Measurements from ENCODE around the gene SNED1.

The SNED1 gene

DNA sequence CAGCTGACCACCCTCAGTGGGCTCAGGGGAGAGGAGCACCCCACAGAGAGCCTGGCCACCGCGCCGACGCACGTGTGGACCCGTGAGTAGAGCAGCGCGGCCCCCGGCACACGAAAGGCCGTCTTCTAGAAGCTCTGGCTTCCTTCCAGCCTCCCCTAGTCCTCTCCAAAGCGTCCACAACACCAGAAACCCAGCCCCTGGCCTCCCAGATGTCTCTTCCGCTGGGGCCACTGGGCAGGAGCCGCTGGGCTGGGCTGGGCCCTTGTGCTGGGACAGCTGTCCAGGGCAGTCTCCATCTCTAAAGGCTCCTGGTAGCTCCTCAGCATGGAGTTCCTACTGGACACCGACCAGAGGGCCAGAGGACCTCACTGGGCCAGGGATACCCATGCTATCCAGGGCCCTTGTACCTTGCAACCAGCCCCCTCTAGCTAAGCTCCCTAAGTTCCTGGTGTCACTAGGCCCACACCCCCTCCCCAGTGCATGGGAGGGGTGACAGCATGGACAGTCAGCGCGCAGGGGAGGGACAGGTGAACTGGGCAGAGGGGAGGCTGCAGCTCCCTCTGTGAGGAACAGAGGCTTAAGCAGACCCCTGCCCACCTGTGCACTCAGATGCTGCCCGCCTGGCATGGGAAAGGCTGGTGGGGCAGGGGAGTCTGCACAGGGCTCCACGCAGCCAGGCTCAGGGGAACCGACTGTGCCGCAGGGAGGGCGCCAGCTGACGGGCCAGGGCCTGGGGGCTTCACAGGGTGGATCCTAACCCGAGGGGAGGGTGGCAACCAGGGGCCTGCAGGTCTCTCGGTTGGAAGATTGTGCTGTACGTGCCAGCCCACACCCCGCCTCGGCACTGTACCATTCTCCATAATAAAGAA is 70.8 kb downstream of the SNED1 start:
- no peak for DNase-seq

DNA sequence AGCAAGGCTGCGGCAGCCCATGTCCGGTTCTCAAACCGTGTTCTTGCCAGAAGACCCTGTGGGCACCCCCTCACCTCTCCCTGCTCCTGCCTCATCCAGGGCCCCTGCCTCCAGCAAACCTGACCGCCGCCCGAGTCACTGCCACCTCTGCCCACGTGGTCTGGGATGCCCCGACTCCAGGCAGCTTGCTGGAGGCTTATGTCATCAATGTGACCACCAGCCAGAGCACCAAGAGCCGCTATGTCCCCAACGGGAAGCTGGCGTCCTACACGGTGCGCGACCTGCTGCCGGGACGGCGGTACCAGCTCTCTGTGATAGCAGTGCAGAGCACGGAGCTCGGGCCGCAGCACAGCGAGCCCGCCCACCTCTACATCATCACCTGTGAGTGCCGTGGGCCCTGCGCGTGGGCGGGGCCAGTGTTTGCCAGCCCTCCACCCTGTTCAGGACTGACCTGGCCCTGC is 71.4 kb downstream of the SNED1 start:
- no peak for DNase-seq

DNA sequence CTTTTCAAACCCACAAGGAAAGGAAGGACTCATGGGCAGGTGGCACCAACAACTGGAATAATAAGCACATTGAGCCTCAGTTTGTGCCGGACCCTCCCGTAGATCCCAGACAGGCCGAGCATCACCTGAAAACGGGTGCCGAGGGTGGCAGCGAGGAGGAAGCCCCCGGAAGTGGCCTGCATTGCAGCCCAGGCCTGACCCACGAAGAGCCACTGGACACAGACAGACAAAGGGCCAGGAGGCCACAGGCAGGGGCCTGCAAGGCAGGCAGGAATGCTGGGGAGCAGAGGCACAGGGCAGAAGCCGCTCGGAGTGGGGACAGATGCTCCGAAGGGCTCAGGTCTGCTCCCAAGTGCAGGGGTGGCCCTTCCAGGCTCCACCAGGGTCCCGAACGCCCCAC is 71.9 kb downstream of the SNED1 start:
- DNase-seq, result no peak

DNA sequence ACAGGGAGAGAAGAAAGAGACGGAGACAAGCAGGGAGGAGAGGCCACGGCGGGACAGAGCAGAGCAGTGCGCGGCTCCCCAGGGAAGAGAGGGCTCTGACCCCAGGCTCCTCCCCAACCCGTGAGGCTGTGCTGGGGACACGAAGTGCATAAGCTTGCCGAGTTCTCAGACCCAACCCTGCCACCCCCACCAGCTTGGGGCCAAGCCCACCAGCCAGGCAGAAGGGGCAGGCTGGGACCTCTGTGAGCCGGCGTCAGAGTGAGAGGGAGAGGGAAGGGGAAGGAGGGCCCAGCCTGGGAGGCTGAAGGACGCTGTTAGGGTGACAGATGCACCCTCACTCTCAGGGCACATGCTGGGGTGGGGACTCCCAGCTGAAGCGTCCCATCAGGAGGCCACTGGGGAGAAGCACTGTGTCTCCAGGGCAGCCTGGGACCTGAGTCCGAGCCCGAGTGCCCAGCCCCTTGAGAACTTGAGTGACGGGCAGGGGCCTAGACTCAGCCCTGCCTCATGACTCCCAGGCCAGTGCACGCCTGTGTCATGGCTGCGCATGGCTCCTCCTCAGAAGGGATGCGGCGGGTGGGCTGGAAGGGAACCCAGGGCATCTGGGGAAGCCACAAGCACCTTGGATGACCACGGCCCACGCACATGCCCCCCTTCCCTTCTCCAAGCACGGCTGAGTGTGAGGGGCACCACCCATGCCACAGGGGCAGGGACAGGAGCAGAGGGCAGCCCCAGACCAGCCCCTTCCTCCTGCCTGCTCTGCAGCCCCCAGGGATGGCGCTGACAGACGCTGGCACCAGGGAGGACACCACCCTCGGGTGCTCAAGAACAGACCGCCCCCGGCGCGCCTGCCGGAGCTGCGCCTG is 72.6 kb downstream of the SNED1 start:
- DNase-seq, result no peak

DNA sequence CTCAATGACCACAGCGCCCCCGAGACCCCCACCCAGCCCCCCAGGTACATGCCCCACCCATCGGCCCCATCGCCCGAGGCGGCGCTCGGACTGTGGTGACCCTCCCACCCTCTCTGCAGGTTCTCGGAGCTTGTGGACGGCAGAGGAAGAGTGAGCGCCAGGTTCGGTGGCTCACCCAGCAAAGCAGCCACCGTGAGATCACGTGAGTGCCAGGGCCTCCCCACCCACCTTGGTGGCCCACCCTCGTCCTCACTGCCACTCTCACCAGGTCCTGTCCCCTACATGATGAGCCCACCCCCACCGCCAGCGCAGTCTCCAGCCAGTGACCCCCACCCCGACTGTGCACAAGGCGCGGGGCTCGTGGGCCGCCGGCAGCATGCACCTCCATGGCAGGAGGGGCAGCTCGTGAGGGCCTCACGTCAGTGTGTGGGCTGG is 73.3 kb downstream of the SNED1 start:
- DNase-seq, result no peak

DNA sequence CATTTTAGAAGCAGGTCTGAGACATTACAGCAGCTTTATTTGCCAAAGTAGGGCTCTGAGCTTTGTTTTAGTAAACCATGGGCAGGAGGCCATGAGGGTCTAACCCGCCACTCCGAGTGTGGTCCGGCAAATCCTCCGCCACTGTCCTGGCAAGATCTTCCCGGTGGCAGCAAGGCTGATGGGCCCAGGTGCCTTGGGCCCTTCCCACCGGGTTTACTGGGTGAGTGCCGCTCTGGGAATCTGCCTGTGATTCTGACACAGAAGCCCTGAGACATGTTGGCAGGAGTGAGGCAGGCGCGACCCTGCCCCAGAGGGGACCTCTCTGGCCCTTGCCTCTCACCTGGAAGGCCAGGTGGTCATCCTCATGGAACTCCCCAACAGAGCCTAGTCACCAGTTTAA is 73.7 kb downstream of the SNED1 start:
- no peak for DNase-seq

DNA sequence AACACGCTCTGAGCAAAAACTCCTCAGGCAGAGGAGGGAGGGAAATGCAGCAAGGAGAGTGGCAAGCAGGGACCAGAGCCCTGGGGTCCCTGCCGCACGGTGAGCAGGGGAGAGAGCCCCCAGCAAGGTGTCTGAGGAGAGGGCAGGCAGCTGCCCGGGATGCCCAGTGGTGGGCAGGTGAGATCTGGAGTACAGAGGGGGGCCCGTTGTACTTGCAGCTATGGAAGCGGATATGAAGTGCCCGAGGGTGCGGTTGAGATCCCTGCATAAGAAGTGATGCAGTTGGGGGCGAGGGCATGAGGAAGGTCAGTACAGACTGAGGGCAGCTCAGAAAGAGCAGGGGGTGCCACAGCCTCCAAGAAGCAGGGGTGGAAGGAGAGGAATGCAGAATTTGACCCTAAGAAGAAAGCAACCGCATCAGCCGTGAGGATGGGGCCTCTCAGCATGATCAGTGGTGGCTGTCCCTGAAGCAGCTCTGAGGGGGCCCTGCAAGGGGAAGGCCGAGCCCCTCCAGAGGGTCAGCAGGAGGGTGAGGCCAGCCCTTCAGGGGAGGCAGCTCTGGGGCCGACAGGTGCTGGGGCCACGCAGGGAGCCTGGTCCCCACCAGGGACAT is 74.2 kb downstream of the SNED1 start:
- DNase-seq, result no peak

DNA sequence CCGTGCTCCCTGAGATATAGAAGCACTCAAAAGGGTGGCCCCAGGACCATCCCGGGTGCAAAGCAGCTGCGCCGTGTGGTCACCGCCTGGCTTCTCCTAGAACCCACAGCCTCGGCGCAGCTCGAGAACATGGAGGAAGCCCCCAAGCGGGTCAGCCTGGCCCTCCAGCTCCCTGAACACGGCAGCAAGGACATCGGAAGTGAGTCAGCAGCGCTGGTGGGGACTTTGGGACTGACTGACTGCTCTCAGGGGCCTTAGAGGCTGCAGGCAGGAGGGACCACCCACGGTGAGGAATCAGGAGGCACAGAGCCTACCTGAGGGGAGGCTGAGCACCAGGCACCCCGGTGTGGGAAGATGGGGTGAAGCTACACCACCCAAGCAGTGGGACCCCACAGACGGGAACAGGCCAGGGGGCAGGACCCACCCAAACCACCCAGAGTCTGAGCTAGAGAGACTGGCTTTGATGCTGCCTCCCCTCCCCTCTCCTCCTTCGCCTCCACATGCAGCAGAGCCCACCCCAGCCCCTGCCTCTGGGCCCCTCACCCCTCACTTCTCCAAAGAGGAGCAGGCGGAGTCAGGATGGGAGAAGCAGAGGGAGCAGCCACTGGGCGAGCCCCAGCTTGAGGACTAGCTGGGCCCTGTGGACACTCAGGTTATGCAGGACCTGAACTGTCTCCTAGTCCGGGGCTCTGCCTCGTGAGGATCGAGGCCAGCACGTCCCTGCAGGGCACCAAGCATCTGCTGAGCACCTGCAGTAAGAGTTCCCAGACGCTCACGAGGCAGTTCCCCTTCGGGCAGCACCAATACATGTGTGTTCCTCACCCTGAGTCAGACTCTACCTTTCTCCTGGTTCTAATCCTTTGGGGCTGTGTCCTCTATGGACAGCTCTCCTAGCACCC is 75.0 kb downstream of the SNED1 start:
- DNase-seq, result no peak

DNA sequence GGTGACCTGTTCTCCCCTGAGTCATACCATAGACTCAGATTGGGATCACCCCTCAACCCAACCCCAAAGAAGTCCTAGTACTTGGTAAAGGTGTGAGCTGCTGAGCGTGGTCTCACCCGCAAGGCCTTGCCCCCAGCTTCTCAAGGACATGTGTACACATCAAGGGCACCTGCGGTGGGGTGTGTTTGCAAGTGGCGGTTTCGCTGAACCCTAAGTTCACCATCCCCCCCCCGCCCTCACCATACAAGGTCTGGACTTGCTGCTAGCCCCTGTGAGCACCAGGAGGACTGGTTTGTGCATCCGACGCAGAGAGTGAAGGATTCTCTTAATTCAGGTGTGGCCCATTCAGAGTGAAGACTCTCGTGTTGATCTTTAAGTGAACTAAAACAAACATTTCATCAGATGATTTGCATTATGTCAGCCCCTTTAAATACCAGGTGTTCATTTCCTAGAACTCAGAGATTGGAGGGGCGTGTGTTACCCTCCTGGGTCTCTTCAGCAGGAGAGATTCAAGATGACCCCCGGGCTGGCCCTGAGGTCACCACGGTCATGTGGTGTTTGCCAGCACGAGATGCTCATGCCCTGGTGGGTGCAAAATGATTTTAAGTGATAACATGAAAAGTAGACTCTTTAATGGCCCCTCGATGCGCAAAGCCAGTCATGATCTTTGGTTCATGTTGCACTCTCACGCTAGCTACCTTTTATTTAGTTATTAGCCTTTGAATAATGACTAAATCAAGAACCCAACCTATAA is 75.8 kb downstream of the SNED1 start:
- DNase-seq, result no peak

DNA sequence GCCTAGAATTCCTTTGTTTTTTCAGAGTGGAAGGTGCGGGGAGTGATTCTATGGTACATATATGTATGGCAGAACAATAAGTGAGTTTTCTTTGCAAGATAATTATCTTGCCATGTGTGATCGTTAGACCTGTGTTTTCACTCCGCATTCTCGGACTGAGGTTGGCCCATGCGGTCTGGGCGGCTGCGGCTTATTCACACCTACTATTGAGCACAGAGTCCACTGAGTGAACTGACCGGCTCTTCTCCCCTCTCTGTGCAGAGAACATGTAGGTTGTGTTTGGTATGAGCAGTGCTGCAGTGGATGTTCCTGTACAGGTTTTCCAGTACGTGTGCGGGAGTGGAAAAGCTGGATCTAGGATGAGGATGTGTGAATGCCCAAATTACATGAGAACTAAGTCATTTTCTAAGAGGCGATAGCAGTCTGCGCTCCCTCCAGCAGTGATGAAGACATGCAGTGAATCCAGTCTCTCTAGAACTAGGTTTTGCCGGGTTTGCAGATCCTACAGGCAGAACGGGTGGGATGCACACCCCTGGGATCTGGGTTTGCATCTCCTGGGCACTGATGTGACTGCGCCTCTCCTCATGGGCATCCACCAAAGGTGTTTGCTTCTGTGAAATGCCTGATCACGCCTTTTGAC is 76.6 kb downstream of the SNED1 start:
- no peak for DNase-seq

DNA sequence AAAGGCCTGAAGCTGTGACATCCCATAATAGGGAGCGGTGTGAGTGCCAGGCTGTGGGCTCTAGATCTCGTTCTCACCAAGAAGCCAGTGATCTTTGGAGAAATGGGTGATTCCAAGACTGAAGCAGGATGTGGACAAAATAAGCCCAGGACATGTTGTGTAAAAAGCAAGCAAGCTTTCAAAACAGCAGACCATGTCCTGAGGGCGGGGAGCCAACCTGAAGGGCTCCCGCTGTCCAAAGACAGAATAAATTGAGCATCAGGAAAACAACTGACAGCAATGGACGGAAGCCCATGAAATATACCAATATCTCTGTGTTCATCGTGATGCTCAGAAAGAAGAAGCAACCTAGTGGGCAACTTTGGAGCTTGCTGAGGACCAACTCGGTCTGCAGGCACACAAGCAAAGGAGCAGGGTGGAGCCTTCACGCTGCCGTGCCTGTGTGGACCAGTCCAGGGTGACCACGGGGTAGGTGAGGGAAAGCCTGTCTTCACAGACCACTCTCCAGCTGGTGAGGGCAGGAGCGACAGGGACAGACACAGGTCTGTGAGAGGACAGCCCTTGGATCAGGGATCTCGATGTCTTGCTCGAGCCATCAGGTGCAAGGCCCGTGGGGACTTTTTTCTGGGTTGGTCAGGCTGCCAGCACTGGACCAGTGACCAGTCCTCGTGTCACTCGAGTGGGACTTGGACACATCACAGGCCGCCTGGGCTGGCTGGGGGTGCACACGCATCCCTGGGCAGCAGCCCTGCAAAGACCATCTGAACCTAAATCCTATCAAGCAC is 82.2 kb downstream of the SNED1 start:
- no peak for DNase-seq

DNA sequence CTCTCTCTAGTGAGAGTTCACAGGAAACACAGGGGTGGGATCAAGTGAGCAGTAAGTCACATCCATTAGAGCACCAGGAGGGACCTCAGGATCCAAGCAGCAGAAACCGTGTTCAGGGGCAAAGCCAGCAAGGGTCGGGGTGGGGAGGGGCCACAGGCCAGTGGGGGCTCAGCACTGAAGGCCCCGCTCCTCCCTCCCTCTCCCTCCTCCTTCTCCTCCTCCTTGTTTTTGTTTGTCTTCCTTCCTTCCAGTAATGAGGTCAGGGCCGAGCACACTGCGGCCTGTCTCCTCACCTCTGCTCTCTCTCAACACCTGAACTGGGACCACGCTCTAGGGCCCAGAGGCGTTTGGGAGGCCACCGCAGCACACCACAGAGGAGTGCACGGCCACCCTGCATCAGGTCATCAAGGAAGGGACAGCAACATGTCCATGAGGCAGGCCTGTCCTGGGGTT is 82.8 kb downstream of the SNED1 start:
- DNase-seq, result no peak

DNA sequence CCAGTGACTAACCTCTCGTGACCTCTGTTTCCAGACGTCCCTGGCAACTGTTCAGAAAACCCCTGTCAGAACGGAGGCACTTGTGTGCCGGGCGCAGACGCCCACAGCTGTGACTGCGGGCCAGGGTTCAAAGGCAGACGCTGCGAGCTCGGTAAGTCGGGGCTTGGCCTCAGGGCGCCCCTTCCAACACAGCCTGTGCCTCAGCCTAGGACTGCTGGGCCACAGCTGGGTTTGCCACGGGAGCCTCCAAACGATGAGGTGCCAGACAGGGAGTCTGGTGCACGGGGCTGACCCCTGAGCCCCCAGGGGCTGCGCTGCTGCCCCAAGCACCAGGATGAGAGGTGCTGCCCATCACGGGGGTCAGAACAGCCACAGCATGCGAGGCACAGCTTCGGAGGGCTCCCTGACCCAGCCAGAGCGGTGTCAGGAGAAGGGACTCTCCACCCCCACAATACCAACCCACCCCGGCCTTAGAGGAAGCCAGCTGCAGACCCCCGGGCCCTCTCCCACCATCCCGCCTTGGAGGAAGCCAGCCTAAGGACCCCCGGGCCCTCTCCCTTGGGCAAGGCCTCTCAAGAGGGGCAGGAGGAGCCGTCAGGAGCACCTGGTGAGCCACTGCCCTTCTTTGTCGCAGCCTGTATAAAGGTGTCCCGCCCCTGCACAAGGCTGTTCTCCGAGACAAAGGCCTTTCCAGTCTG is 83.4 kb downstream of the SNED1 start:
- DNase-seq, result no peak

DNA sequence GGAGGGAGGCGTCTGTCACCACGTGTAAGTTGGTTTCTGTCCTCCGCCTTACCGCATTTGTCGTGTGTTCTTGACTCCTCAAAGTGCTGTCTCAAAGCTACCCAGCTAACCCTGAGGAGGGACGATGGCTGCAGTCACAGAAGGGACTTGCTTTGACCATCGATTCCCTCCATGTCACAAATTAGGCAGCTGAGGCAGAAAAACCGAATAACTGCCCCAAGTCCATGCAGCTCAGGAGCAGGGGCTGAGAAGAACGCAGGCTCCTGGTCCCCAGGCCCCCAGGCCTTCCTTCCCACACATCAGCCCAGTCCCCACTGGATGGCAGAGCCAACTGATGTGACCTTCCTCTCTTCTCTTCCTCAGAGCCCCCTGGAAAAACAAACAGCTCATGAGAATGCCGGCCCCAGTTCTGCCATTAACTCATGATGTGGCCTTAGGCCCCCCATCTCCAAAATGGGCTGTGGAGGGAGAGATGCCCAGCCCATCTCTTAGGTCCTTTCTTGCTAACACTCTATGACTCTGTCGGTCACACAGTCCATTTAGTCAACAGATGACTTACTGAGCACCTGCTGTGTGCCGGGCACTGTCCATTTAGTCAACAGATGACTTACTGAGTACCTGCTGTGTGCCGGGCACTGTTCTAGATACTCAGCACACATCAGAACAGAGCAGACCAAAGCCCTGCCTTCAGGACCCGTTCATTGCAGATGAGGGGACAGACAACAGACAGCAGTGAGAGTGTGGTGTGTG is 84.1 kb downstream of the SNED1 start:
- DNase-seq, result no peak

DNA sequence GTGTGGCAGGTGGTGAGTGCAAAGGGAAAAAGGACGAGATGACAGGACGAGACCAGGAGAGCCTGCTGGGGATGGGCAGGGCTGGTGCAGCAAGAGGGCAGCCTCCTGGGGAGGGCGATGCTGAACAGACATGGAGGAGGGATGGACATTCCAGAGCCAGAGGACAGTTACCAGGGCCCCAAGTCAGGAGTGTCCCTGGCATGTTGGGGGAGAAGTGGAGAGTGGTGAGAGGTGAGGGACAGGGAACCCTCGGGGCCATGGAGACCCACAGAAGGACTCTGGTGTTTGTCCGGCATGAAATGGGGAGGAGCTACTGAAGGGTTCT is 84.6 kb downstream of the SNED1 start:
- no peak for DNase-seq

DNA sequence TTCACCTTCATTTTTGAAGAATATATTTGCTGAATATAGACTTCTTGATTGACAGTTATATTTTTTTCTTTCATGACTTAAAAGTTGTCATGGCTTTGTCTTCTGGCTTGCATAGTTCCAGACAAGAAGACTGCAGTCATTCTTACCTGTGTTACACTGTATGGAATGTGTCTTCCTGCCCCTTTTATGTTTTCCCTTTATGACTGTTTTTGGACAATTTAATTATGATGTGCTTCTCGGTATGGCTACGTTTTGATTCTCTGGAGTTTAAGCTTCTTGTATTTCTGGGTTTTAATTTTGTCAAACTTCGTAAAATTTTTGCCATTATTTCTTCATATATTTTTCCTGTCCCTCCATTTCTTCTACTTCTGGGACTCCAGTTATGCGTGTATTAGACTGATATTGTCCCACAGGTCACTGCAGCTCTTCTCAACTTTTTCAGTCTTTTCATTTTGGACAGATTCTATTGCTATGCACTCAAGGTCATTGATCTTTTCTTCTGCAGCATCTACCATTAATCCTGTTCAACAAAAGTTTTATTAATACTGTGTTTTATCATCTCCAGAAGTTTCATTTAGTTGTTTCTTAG is 86.5 kb downstream of the SNED1 start:
- no peak for DNase-seq

DNA sequence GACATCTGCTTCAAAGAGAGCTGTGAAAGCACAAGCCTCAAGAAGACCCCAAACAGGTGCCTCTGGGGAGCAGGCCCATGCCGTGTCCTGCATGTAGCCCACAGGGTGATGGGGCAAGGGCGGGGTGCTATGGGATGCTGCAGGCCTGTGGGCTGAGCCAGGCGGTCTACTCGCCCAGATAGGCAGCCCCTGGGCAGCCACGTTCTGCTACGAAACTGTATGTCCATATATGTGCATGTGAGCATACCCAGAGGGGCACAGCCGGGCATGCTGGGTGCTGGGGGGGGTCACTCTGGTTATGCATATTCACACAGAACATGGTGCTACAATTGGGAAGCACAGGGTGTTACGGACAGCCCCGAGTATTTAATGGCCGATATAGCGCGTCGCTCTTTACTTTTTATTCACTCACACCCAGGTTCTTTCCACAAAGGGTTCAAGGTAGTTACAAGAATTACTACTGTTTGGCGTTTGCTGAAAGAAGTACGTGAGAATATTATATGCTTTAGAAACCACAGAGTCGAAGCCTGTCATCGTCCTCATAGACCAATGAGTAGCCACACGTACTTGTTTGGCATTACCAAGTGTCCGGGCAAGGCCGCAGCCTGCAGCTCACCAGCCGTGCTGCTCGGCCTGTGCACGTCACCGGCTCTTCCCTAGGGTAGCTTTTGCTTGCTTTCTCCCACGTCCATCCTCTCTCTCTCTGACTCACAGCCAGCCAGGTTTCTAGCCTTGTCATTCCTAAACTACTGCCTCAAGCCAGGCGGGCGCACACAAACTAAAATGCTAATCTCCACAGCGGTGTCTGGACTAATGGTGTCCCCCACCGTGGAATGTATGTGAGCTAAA is 89.2 kb downstream of the SNED1 start:
- DNase-seq, result no peak

DNA sequence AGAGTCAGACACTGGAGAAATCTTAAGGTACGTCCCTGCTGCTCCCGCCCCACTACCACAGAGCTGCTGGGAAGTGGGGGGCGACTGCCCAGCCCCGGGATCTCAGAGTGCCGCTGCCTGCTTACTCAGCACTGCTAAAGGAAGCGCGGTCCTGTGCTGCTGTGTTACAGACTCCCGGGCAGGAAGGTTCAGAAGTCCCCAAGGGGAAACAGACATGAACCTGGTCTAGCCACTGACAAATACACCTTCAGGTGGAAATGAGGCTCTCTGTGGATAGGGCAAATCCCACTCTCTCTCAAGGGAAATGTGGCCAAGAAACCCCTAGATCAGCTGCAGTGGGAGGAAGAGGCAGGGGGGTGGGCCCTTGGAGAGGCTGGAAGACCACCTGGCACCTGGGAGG is 90.0 kb downstream of the SNED1 start:
- no peak for DNase-seq

Data from CD4-positive, alpha-beta T cell treated with Interleukin-6 for 4 hours (primary cell).